H7 (cell line): ENCODE measurements around the gene PAEP. TPM values are rescaled to one million over a fixed set of nuclear protein-coding genes. Genes with fewer than 3 reads are reported as not detected.

ENCODE experiments used
- DNase-seq: peaks from one replicate; pipeline ENCODE4 v3.0.0; 2012
- H3K27me3 ChIP-seq: 2 replicates; pipeline ENCODE4 v1.6.0; 2011; ENCODE audit warnings: mild to moderate bottlenecking, low read length; ENCODE audit not compliant: control insufficient read depth, insufficient read depth
- H3K36me3 ChIP-seq: replicated peaks from 2 replicates; pipeline ENCODE4 v1.5.1; 2011; ENCODE audit warnings: low read length; ENCODE audit not compliant: control insufficient read depth, insufficient read depth
- H3K4me3 ChIP-seq: 2 replicates; pipeline ENCODE4 v1.5.1; 2011; ENCODE audit warnings: low read depth, mild to moderate bottlenecking, control low read depth, low read length, moderate library complexity; ENCODE audit not compliant: insufficient read depth
- total RNA-seq: library from RNA; depleted of rRNA; stranded (reverse); fragments of >200 nt; shearing (Covaris generic); gene quantifications from 2 replicates; pipeline ENCODE4 v1.2.3, GENCODE V29; 2014; rRNA removed

The PAEP gene
- total RNA-seq, 1 experiment from 2014 or later: not detected

- Histone ChIP-seq H3K4me3 (no peak overlapping the region), H3K36me3 (no peaks in the 10 kb centered on the region), H3K27me3 (no peaks in the 10 kb centered on the region)
- DNase-seq: peak; percentile 63
Measured at GRCh38 chr9:135613946-135614805, 52.6 kb downstream of the PAEP start.

GRCh38 chr9:135614821-135615665 is 53.5 kb downstream of the PAEP start:
- H3K27me3 ChIP-seq: no peaks in the 10 kb centered on the region
- no peaks in the 10 kb centered on the region for H3K36me3 ChIP-seq
- DNase-seq: peak; percentile 66
- H3K4me3 ChIP-seq: no peak overlapping the region

GRCh38 chr9:135615666-135616618 is 54.4 kb downstream of the PAEP start:
- DNase-seq: peak; percentile 68
- Histone ChIP-seq H3K4me3 (no peak overlapping the region), H3K27me3 (no peaks in the 10 kb centered on the region)

More at GRCh38 chr9:135615666-135616618, 54.4 kb downstream of the PAEP start:
- no peaks in the 10 kb centered on the region for H3K36me3 ChIP-seq

Other genes starting within 250 kb of the PAEP start
- gene PPP1R26, start 82.0 kb upstream of the PAEP start, total RNA-seq: 40.8 and 58.8 TPM in 2 replicates
- gene MRPS2, start 61.1 kb upstream of the PAEP start, total RNA-seq: 115 and 121 TPM in 2 replicates
- not detected in 2 replicates for gene LCN1, start 40.3 kb upstream of the PAEP start, total RNA-seq
- gene OBP2A, start 15.6 kb upstream of the PAEP start, total RNA-seq: not detected in 2 replicates
- not detected in 2 replicates for gene GLT6D1, start 77.8 kb downstream of the PAEP start, total RNA-seq
- 0.44 TPM in 1 of 2 replicates, not detected in the other for gene LCN9, start 101.6 kb downstream of the PAEP start, total RNA-seq
- not detected in 2 replicates for gene SOHLH1, start 137.7 kb downstream of the PAEP start, total RNA-seq
- 0.10 TPM in 1 of 2 replicates, not detected in the other for gene KCNT1, start 140.4 kb downstream of the PAEP start, total RNA-seq